Hindlimb muscle (tissue), 1 donor: Measurements from ENCODE around the gene GALNT11. TPM values are rescaled to one million over a fixed set of nuclear protein-coding genes. Genes with fewer than 3 reads are reported as not detected.
"Not testable (repeated sequence)": the region's sequence is repeated elsewhere in the genome, so short reads cannot be mapped to it uniquely, and the experiment has no call there.

ENCODE experiments used
- DNase-seq: peaks from one replicate; pipeline ENCODE4 v3.0.0-alpha.2; 2013
- polyA plus RNA-seq: library from polyadenylated mRNA; unstranded; fragments of 120-200 nt; gene quantifications from one replicate; pipeline ENCODE4 v1.2.1, GENCODE V29; 2013; ENCODE audit not compliant: insufficient read length

GALNT11 gene
- polyA plus RNA-seq, 1 donor, result 29.6 TPM

- DNase-seq, result not testable (repeated sequence)
These were observed 2.3 kb downstream of the GALNT11 start for GRCh38 chr7:152027491-152028365.

DNA sequence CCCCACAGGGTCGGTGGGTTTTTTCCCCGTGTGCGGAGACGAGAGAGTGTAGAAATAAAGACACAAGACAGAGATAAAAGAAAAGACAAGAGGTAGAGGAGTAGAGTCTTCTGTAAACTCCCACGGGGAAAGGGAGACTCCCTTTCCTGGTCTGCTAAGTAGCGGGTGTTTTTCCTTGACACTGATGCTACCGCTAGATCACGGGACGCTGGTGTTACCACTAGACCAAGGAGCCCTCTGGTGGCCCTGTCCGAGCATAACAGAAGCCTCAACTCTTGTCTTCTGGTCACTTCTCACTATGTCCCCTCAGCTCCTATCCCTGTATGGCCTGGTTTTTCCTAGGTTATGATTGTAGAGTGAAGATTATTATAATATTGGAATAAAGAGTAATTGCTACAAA, 4.6 kb downstream of the GALNT11 start:
- DNase-seq, result not testable (repeated sequence)

DNA sequence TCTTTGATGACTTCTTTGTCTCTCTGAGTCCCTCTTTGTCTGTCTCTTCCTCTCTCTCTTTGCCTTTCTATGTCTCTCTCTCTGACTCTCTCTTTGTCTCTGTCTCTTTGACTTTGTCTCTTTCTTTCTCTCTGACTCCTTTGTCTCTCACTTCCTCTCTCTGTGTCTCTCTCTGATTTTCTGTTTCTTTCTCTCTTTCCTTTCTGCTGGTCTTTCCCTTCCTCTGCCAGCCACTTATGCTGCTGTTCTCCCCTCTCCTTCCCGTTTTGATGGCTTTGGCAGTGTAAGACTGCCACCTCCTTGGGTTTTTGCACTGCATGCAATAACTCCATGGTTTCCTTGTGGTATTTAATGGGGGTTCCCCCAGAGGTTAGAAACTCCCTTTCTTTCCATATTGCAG, 5.2 kb downstream of the GALNT11 start:
- DNase-seq, result not testable (repeated sequence)

DNA sequence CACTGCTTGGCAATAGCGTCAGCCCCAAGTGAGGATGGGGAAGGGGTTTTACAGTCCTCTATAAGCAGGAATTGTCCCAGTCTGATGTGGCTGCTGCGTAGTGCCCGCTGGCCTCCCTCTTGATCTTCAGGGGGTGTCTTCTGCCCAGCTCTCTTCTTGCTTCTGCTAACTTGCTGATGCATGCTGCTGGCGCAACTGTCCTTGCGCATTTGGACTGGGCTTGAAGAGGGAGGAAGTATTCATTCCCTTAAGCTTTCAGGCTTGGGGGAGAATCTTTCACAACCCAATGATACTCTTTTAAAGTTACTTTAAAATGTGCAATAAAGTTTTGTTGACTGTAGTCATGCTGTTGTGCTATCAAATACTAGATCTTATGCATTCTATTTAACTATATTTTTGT, 10.3 kb downstream of the GALNT11 start:
- DNase-seq, result no peak

DNA sequence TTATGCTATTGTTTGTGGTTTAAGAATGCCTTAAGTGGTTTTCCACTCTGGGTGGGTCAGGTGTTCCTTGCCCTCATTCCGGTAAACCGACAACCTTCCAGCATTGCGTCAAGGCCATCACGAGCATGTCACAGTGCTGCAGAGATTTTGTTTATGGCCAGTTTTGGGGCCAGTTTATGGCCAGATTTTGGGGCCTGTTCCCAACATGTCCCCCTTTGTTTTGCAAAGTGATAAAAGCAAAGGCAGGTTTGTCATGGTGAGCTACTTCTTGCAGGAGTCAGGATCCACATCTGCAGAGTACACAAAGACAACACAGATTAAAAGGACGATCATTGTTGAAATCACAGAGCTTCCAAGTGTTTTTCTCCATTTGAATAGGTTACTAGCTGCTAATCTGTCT, 12.9 kb downstream of the GALNT11 start:
- DNase-seq, result not testable (repeated sequence)

DNA sequence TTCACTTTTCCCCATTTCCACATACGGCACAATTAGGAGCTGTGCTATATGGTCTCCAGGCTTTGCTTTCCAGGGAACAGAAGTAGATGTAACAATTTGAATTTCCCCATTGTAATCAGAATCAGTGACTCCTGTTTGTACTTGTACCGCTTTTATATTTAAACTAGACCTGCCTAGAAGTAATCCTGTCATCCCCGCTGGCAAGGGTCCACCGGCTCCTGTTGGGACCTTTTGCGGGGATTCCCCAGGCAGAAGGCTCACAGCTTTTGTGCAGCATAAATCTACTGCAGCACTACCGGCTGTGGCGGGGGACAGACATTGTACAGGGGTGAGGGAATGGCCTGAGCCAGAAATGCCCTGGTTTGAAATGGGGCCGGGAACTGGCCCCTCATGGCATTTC, 17.6 kb downstream of the GALNT11 start:
- DNase-seq, result not testable (repeated sequence)

DNA sequence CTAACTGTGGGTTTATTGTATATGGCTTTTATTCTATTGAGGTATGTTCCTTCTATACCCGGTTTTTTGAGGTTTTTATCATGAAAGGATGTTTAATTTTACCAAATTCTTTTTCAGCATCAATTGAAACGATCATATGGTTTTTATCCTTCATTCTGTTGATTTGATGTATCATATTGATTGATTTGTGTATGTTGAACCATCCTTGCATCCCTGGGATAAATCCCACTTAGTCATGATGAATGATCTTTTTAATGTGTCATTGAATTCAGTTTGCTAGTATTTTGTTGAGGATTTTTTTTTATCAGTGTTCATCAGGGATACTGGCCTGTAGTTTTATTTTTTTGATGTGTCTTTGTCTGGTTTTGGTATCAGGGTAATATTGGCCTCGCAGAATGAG, 19.4 kb downstream of the GALNT11 start:
- DNase-seq, result not testable (repeated sequence)

DNA sequence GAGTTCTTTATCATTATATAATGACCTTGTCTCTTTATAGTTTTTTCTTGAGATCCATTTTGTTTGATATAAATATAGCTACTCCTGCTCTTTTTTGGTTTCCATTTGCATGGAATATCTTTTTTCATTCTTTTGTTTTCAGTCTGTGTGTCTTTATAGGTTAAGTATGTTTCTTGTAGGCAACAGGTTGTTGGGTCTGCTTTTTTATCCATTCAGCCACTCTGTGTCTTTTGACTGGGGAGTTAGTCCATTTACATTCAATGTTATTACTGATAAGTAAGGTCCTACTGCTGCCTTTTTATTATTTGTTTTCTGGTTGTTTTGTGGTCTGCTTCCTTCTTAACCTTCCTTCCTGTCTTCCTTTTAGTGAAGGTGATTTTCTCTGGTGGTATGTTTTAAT, 21.1 kb downstream of the GALNT11 start:
- DNase-seq, result no peak

DNA sequence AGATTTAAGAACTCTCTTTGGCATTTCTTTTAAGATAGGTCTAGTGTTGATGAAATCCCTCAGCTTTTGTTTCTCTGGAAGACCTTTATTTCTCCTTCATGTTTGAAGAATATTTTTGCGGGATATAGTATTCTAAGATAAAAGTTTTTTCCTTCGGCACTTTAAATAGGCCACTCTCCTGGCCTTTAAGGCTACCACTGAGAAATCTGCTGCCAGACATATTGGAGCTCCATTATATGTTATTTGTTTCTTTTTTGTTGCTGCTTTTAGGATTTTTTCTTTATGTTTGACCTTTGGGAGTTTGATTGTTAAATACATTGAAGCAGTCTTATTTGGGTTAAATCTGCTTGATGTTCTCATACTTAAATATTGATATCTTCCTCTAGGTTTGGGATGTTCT, 22.6 kb downstream of the GALNT11 start:
- no peak for DNase-seq

DNA sequence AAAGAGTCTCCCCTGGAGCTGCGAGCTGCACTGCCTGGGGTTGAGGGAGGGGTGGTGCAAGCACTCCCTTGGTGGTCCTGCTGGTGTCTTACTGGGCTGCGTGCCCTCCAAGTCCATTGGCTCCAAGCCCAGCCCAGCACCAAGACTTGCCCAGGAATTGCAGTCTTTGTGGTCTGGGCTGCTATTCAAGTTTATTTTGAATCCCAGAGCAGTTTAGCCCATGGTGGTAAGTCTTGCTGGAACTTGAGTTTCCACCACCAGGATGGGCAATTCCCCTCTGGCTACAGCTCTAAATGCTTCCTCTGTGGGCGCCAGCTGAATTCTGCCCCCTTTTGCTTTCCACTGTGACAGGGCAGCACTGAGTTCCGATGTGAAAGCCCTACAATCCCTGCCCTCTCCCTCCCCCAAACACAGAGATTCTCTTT, 25.1 kb downstream of the GALNT11 start:
- no peak for DNase-seq

- no peak for DNase-seq
These were observed 26.5 kb downstream of the GALNT11 start for GRCh38 chr7:152051968-152052367.

DNA sequence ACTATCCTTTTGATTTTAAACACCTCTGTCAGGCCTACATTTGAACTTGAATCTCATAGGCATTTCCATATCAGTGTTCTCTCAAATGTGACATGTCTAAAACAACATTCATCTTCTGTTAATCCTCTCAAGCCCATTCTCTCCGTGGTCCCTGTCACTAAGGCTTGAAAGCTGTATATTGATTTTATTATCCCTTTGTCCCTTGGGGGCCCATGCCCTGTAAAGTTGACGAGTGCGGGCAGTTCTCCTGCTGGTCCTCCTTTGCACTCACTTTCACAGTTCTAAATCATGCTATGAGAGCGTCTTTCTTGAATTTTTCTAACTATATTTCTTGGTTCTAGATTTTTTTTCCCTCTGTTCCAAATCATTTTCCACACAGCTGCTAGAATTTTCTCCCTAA, 27.3 kb downstream of the GALNT11 start:
- no peak for DNase-seq

GRCh38 chr7:152054367-152055230, 29.1 kb downstream of the GALNT11 start:
- peak; percentile 39 for DNase-seq

DNA sequence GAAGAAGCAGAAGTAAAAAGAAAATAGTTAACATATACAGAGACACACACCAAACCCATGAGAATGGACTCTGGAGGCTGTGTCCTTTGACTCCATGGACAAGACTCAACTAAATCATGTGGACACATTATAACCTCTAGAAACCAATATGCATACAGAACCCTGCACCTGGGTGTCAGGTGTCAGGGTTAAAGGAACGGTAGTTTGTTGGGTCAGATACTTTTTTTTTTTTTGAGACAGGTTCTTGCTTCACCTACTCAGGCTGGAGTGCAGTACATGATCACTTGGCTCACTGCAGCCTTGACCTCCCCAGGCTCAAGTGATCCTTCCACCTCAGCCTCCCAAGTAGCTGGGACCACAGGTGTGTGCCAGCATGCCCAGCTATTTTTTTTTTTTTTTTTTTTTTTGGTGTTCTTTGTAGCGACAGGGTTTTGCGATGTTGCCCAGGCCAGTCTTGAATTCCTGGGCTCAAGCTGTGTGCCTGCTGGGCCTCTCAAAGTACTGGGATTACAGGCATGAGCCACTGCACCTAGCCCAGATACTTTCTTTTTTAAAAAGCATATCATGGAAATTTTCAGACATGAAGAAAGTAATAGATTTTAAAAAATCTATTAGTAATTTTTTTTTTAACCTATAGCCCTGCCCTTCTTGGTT, 31.3 kb downstream of the GALNT11 start:
- no peak for DNase-seq

- DNase-seq, result no peak
These were observed 33.8 kb downstream of the GALNT11 start for GRCh38 chr7:152059311-152059710.

DNA sequence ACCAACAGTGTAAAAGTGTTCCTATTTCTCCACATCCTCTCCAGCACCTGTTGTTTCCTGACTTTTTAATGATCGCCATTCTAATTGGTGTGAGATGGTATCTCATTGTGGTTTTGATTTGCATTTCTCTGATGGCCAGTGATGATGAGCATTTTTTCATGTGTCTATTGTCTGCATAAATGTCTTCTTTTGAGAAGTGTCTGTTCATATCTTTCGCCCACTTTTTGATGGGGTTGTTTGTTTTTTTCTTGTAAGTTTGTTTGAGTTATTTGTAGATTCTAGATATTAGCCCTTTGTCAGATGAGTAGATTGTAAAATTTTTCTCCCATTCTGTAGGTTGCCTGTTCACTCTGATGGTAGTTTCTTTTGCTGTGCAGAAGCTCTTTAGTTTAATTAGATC, 35.6 kb downstream of the GALNT11 start:
- not testable (repeated sequence) for DNase-seq

DNA sequence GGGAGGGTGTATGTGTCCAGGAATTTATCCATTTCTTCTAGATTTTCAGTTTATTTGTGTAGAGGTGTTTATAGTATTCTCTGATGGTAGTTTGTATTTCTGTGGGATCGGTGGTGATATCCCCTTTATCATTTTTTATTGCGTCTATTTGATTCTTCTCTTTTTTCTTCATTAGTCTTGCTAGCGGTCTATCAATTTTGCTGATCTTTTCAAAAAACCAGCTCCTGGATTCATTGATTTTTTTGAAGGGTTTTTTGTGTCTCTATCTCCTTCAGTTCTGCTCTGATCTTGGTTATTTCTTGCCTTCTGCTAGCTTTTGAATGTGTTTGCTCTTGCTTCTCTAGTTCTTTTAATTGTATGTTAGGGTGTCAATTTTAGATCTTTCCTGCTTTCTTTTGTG, 37.7 kb downstream of the GALNT11 start:
- DNase-seq, result not testable (repeated sequence)

- not testable (repeated sequence) for DNase-seq
These were observed 38.3 kb downstream of the GALNT11 start for GRCh38 chr7:152063821-152064220.

- not testable (repeated sequence) for DNase-seq
These were observed 40.4 kb downstream of the GALNT11 start for GRCh38 chr7:152065800-152066344.

DNA sequence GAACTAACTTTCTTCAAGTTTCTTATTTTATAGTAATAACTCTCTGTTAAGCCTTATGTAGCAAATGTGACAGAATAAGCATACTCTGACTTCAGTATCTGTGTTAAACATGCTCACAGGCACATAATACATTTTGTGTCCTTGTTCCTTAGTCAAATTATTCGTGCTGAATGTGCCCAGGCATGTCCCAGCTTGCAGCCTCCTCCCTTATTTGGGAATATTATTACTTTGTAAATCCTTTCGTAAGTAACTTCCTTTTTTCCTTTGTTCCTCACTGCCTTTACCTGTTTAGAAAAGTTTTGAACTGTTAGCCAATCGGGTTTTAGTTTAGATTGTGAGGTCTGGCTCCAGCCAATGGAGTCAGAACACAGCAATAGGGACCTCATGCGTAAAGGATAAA, 46.9 kb downstream of the GALNT11 start:
- DNase-seq, result no peak

DNA sequence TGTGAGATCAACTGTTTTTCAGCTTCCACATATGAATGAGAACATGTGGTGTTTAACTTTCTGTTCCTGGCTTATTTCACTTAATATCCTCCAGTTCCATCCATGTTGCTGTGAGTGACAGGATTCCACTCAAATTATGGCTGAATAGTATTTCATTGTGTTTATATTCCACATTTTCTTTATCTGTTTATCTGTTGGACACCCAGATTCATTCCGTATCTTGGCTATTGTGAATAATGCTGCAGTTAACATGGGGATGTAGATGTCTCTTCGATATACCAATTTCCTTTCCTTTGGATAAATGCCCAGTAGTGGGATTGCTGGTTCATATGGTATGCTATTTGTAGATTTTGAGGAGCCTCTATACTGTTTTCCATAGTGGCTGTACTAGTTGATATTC, 47.9 kb downstream of the GALNT11 start:
- no peak for DNase-seq

GRCh38 chr7:152074673-152075072, 49.2 kb downstream of the GALNT11 start:
- DNase-seq, result no peak

DNA sequence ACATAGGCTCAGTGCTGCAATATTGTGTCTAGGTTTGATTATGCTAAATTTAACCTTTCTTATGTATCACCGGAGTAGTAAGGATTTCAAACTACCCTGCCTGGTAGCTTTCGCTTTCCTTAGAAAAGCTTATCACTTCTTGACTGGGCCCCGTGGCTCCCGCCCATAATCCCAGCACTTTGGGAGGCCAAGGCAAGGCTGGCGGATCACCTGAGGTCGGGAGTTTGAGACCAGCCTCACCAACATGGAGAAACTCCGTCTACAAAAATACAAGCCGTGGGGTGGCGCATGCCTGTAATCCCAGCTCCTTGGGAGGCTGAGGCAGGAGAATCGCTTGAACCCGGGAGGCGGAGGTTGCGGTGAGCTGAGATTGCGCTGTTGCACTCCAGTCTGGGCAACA, 49.9 kb downstream of the GALNT11 start:
- not testable (repeated sequence) for DNase-seq
